SK-N-MC (cell line): ENCODE measurements around the gene SIK2.
"Not testable (repeated sequence)": the region's sequence is repeated elsewhere in the genome, so short reads cannot be mapped to it uniquely, and the experiment has no call there.

Source experiments
- DNase-seq: peaks from one replicate; pipeline ENCODE4 v3.0.0-alpha.2; 2011; ENCODE audit warnings: low read depth, low spot score
- H3K27ac ChIP-seq: fragments of 200-600 bp; sonication (generic); 2 replicates; pipeline ENCODE4 v1.5.1; 2016; ENCODE audit warnings: mixed run types
- H3K36me3 ChIP-seq: fragments of 200-600 bp; sonication (generic); 2 replicates; pipeline ENCODE4 v1.6.1; 2017; ENCODE audit warnings: antibody characterized with exemption, low read length, mixed read lengths; ENCODE audit not compliant: insufficient read depth
- H3K4me3 ChIP-seq: fragments of 200-600 bp; sonication (generic); 2 replicates; pipeline ENCODE4 v1.5.1; 2016
- H3K9ac ChIP-seq: fragments of 200-600 bp; sonication (generic); 2 replicates; pipeline ENCODE4 v1.8.0; 2017; ENCODE audit warnings: mixed run types, mixed read lengths; ENCODE audit not compliant: insufficient read length
- H3K9me3 ChIP-seq: fragments of 200-600 bp; sonication (generic); 2 replicates; pipeline ENCODE4 v1.6.1; 2017; ENCODE audit warnings: low read depth, mild to moderate bottlenecking, antibody characterized with exemption, low read length, moderate library complexity, mixed read lengths
- EZH2 ChIP-seq: fragments of 200-600 bp; sonication (generic); IDR thresholded peaks from one replicate; pipeline ENCODE4 v1.6.1; 2017; ENCODE audit warnings: antibody characterized with exemption
- FOXP2 ChIP-seq: optimal IDR thresholded peaks from 2 replicates; pipeline ENCODE3; 2011; ENCODE audit warnings: mild to moderate bottlenecking, moderate library complexity; ENCODE audit not compliant: insufficient read depth; ENCODE audit errors: extremely low read length, control extremely low read depth
- POLR2AphosphoS5 ChIP-seq: IDR thresholded peaks from 2 replicates; pipeline ENCODE4 v1.6.1; 2012; ENCODE audit warnings: mild to moderate bottlenecking, low read depth, low read length, borderline replicate concordance

Gene SIK2

DNA sequence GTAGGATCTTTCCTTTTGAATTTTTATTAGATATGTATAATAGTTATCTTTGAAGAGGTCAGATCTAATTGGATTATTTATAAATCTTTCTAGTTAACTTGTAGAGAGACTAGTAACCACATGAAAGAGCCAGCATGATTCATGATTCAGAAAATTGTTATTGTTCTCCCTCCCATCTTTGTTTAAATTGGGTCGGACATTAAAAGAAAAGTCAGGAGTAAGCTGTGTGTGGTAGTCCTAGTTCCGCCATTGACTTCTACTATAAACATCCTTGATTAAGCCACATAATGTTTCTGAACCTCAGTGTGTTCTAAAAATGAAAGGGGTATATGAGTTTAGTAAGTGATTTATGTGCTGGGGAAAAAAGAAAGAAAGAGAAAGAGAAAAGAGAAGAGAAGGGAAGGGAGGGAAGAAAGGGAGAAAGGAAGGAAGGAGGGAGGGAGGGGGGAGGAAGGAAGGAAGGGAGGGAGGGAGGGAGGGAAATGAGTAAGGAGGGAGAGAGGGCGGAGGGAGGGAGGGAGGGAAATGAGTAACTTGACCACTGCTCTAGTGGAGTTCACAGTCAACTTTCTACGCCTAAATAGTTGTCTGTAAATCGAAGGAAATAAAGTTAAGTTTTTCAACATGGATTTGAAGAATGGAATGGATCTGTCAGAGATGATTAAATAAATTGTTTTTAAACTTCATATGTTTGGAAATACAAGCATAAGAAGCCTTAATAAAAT lies 32.9 kb downstream of the SIK2 start:
- DNase-seq: no peak
- no peak overlapping the region; the same call in 1 of the 2 replicates for H3K27ac ChIP-seq

DNA sequence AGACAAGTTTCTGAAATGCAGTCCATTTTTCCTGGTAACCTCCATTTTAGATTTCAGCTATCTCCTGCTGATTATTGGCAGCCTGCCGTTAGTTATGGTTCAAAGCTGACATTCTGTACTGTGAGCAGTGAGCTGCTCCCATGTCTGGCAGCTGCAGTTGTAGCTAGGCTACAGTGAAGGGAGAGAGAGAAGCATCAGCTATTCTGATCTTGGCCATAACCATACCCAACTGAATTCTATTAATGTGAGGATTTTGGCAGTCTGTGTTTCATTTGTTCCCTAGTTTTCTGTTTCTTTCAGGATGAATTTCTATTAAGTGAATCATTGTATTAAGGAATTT lies 33.4 kb downstream of the SIK2 start:
- no peak overlapping the region for H3K9ac ChIP-seq
- peaks cover 5% of the 10 kb centered on the region; the same call in 1 of the 2 replicates for H3K36me3 ChIP-seq
- no peak for TF ChIP-seq EZH2
- TF ChIP-seq POLR2AphosphoS5: no peak
- no peak for TF ChIP-seq FOXP2
- no peaks in the 10 kb centered on the region for H3K9me3 ChIP-seq
- no peak for DNase-seq
- H3K4me3 ChIP-seq: no peak overlapping the region
- no peak overlapping the region; the same call in 1 of the 2 replicates for H3K27ac ChIP-seq

More for the DNA sequence above, 32.9 kb downstream of the SIK2 start:
- TF ChIP-seq POLR2AphosphoS5: no peak
- no peak for TF ChIP-seq EZH2
- no peak for TF ChIP-seq FOXP2
- Histone ChIP-seq H3K4me3 (no peak overlapping the region), H3K9me3 (no peaks in the 10 kb centered on the region), H3K36me3 (peaks cover 5% of the 10 kb centered on the region; the same call in 1 of the 2 replicates), H3K9ac (no peak overlapping the region)

DNA sequence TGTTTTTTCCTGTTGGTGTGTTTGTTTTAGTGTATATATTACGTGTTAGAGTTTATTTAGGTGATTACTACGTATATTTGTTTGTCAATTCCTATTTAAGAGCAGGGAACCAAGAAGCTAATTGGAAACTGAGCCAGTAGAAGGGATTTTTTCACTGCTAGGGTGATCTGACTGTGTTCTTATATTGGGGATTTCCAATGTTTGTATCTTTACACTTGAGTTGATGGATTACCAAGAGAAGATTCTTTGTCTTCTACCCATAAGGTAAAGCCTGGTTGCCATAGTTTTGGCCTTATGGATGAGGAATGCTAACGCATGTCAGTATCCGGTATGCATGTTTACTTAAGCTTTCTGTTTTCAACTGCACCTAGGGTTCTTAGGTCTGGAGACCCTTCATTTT lies 35.6 kb downstream of the SIK2 start:
- no peak for DNase-seq
- H3K27ac ChIP-seq: no peak overlapping the region
- H3K36me3 ChIP-seq: peaks cover 5% of the 10 kb centered on the region; the same call in 1 of the 2 replicates
- no peak overlapping the region for H3K4me3 ChIP-seq
- TF ChIP-seq POLR2AphosphoS5 (no peak), FOXP2 (no peak)
- no peaks in the 10 kb centered on the region for H3K9me3 ChIP-seq
- H3K9ac ChIP-seq: no peak overlapping the region

DNA sequence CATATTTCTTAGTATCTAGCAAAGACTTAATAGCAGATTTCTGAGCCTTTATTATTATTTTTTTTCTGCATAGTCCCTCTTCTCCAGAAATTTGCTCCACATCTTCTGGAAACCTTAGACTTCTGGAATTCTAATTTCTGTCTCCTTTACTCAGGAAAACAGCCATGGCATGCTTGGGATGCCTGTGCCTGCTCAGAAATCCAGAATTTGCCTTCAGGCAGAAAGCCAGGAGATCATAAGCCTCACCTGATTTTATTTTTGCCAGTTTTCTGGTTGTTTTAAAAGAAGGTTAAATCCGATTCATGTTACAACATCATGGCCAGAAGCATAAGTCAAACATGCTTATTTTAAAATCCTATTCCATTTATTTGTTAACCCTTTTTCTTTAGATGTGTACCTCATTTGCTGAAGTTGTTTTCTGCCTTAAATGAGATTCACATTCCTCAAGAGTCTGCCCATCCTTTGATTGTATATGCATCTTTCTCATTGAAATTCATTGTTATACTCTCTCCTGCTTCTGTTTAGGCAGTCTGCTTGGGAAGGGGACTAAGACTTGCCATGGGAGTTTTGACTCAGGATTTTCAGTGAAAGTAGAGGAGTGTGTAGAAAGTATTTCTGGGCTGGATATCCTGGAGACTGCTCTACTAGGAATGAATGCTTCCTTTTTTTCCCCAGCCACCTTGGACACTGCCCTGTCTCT lies 37.1 kb downstream of the SIK2 start:
- TF ChIP-seq POLR2AphosphoS5: no peak
- no peak for TF ChIP-seq EZH2
- no peak for TF ChIP-seq FOXP2
- Histone ChIP-seq H3K9me3 (no peaks in the 10 kb centered on the region), H3K36me3 (peaks cover 5% of the 10 kb centered on the region; the same call in 1 of the 2 replicates), H3K4me3 (no peak overlapping the region), H3K9ac (no peak overlapping the region), H3K27ac (no peak overlapping the region)
- DNase-seq: no peak

DNA sequence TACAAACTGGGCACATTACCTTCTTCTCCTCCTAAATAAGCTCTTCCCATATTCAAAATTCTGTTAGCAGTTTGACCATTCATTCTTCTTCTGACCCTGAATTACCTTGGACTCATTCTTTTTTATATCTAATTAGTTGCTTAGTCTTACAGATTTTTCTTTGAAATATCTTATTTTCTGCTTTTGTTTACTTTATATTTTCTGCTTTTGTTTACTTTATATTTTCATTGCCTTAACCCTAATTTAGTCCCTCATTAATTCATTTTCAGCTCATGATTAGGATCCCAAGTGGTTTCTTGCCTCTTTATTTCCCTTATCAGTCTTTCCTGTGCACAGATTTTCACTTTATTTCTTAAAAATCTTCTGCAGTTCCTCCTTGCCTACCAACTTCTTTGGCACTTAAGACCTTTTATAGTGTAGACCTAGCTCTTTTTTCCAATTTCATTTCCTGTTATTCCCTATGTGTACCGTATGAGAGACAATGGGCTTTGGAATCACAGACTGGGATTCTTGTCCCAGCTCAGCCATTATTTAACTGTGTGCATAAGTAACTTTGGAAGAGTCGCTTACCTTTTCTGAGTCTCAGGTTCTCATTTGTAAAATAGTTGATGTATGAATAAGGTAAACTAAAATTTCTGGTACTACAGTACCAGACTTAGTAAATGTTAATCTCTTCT lies 39.2 kb downstream of the SIK2 start:
- Histone ChIP-seq H3K36me3 (peaks cover 5% of the 10 kb centered on the region; the same call in 1 of the 2 replicates), H3K4me3 (no peak overlapping the region), H3K9me3 (no peaks in the 10 kb centered on the region), H3K27ac (no peak overlapping the region), H3K9ac (no peak overlapping the region)
- TF ChIP-seq EZH2: no peak
- no peak for TF ChIP-seq FOXP2
- TF ChIP-seq POLR2AphosphoS5: no peak
- DNase-seq: no peak

DNA sequence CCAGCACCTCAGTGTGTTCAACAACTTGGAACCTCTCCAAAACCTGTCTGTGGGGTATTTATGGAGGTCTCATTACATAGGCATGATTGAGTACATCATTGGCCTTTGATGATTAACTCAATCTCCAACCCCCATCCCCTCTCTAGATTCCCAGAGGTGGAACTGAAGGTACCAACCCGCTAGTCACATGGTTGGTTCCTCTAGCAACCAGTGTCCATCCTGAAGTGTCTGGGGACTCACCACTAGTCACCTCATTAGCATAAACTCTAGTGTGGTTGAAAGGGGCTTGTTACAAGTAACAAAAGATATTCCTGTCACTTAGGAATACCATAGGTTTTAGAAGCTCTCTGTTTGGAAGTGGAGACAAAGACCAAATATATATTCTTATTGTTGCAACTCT lies 40.3 kb downstream of the SIK2 start:
- H3K9ac ChIP-seq: no peak overlapping the region
- H3K27ac ChIP-seq: no peak overlapping the region
- DNase-seq: no peak
- H3K9me3 ChIP-seq: no peaks in the 10 kb centered on the region
- no peak overlapping the region for H3K4me3 ChIP-seq
- TF ChIP-seq POLR2AphosphoS5 (no peak), EZH2 (no peak), FOXP2 (no peak)
- peaks cover 5% of the 10 kb centered on the region; the same call in 1 of the 2 replicates for H3K36me3 ChIP-seq

DNA sequence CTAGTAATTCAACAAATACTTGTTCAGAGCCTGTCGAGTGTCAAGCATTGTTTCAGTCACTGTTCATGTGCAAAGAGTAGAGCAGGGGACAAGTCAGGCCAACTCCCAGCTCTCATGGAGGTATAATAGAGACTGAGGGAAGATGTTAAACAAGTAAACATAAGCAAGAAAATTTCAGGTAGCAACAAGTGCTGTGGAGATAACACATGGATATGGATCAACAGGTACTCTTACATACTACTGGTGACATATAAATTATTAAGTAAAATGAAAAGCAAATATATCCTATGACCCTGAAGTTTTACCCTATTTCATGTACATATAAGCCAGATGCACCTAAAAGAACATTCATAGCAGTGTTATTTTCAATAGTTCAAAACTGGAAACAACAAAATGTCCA lies 42.7 kb downstream of the SIK2 start:
- Histone ChIP-seq H3K4me3 (no peak overlapping the region), H3K36me3 (no peaks in the 10 kb centered on the region), H3K9me3 (no peaks in the 10 kb centered on the region), H3K27ac (no peak overlapping the region), H3K9ac (no peak overlapping the region)
- TF ChIP-seq EZH2 (no peak), FOXP2 (no peak), POLR2AphosphoS5 (no peak)
- DNase-seq: no peak

DNA sequence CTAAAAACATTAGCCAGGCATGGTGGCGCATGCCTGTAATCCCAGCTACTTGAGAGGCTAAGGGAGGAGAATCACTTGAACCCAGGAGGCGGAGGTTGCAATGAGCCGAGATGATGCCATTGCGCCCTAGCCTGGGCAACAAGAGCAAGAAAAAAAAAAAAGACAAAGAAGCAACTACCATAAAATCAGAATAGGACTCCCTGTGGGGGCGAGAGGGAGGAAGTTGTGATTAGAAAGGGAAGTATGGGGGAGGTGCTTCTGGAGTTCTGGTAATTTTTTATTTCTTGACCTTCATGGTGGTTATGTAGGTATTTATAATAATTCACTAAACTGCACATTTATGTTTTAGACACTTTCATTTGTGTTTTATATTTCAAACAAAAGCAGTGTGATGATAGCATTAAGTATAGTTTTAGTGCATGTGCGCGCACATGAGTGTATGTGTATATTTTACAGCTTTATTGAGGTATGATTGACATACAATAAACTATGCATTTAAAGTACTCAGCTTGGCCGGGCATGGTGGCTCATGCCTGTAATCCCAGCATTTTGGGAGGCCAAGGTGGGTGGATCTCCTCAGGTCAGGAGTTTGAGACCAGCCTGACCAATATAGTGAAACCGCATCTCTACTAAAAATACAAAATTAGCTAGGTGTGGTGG lies 43.5 kb downstream of the SIK2 start:
- H3K4me3 ChIP-seq: no peak overlapping the region
- no peaks in the 10 kb centered on the region for H3K9me3 ChIP-seq
- TF ChIP-seq POLR2AphosphoS5: no peak
- TF ChIP-seq FOXP2: no peak
- TF ChIP-seq EZH2: no peak
- DNase-seq: no peak
- H3K27ac ChIP-seq: no peak overlapping the region
- no peak overlapping the region for H3K9ac ChIP-seq
- H3K36me3 ChIP-seq: no peaks in the 10 kb centered on the region

DNA sequence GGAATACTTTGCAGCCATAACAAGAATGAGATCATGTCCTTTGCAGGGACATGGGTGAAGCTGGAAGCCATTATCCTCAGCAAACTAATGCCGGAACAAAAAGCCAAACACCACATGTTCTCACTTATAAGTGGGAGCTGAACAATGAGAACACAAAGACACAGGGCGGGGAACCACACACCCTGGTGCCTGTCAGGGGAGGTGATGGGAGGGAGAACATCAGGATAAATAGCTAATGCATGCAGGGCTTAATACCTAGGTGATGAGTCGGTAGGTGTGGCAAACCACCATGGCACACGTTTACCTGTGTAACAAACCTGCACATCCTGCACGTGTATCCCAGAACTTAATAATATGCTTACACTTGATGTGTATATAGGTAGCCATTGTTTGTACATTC lies 49.1 kb downstream of the SIK2 start:
- H3K9me3 ChIP-seq, H3K27ac ChIP-seq, DNase-seq, H3K9ac ChIP-seq, H3K4me3 ChIP-seq, H3K36me3 ChIP-seq: not testable (repeated sequence)
